Hepatocyte (in vitro differentiated cells): ENCODE data around the gene COPS9.

ENCODE experiments used
- CTCF ChIP-seq: fragments of 200-600 bp; sonication (generic); IDR thresholded peaks from 2 replicates; pipeline ENCODE4 v1.5.1; 2016; ENCODE audit warnings: antibody characterized with exemption, mild to moderate bottlenecking; ENCODE audit not compliant: poor library complexity
- EZH2 ChIP-seq: fragments of 200-600 bp; sonication (generic); IDR thresholded peaks from 2 replicates; pipeline ENCODE4 v1.6.1; 2016; ENCODE audit warnings: antibody characterized with exemption, mild to moderate bottlenecking, borderline replicate concordance
- EZH2phosphoT487 ChIP-seq: fragments of 200-600 bp; sonication (generic); IDR thresholded peaks from one replicate; pipeline ENCODE4 v1.6.1; 2018; ENCODE audit warnings: antibody characterized with exemption, mild to moderate bottlenecking, low read depth, moderate library complexity; ENCODE audit not compliant: unreplicated experiment, severe bottlenecking

- TF ChIP-seq CTCF (no peak), EZH2phosphoT487 (no peak), EZH2 (no peak)
Measured at GRCh38 chr2:240183006-240183874, 47.1 kb upstream of the COPS9 start.
